K562 (cell line): ENCODE results near the gene MTERF4. TPM values are rescaled to one million over a fixed set of nuclear protein-coding genes. Genes with fewer than 3 reads are reported as not detected.

Experiments
- ATF7 ChIP-seq: fragments of 450-650 bp; IDR thresholded peaks from 2 replicates; pipeline ENCODE4 v1.7.1; 2014; ENCODE audit warnings: mild to moderate bottlenecking, moderate library complexity
- CHAMP1 ChIP-seq: fragments of 450-650 bp; IDR thresholded peaks from 2 replicates; pipeline ENCODE4 v1.6.1; 2016; ENCODE audit warnings: mild to moderate bottlenecking
- CTCF ChIP-seq, 3 experiments: IDR thresholded peaks in 2 of 3; conservative IDR thresholded peaks in 1 of 3; 2 replicates each; pipeline ENCODE4 v1.5.1; 2011 to 2012; ENCODE audit warnings: low read length in 3 of 3, mild to moderate bottlenecking in 3 of 3, control low read depth in 2 of 3, improper control_type of control experiment in 1 of 3, inconsistent platforms in 1 of 3, low read depth in 1 of 3, mixed read lengths in 1 of 3, moderate library complexity in 1 of 3; ENCODE audit not compliant: insufficient read depth in 2 of 3
- DACH1 ChIP-seq: fragments of 450-650 bp; IDR thresholded peaks from 2 replicates; pipeline ENCODE4 v1.6.1; 2018; ENCODE audit not compliant: partially characterized antibody
- EHMT2 ChIP-seq: fragments of 450-650 bp; IDR thresholded peaks from 2 replicates; pipeline ENCODE4 v1.6.1; 2018; ENCODE audit warnings: antibody characterized with exemption
- EZH2 ChIP-seq: IDR thresholded peaks from 2 replicates; pipeline ENCODE4 v1.6.1; 2012; ENCODE audit warnings: low read depth, mild to moderate bottlenecking, inconsistent platforms, low read length, borderline replicate concordance
- FOS ChIP-seq: IDR thresholded peaks from 3 replicates; pipeline ENCODE4 v1.6.1; 2011; ENCODE audit not compliant: insufficient read length; ENCODE audit errors: extremely low read depth
- GABPA ChIP-seq: fragments of 200-800 bp; sonication (Bioruptor generic); conservative IDR thresholded peaks from 2 replicates; pipeline ENCODE4 v1.6.1; 2016; ENCODE audit warnings: low read depth, missing genetic modification characterization, missing compliant biosample characterization
- HMGN3 ChIP-seq: IDR thresholded peaks from 2 replicates; pipeline ENCODE4 v1.6.1; 2011; ENCODE audit warnings: borderline replicate concordance, low read depth, mild to moderate bottlenecking, mixed read lengths, low read length; ENCODE audit not compliant: insufficient read length; ENCODE audit errors: extremely low read depth
- JUND ChIP-seq, 2 experiments: IDR thresholded peaks; 2 replicates in 1 of 2; 3 replicates in 1 of 2; pipeline ENCODE4 v1.6.1; 2011; ENCODE audit warnings: borderline replicate concordance in 2 of 2, low read depth in 2 of 2, low read length in 2 of 2, improper control_type of control experiment in 1 of 2, missing biosample characterization in 1 of 2, missing genetic modification characterization in 1 of 2, missing genetic modification reagents in 1 of 2
- NBN ChIP-seq: fragments of 450-650 bp; IDR thresholded peaks from 2 replicates; pipeline ENCODE4 v1.6.1; 2016; ENCODE audit warnings: low read depth, mild to moderate bottlenecking
- NR0B1 ChIP-seq: fragments of 450-650 bp; IDR thresholded peaks from one replicate; pipeline ENCODE4 v1.6.1; 2018; ENCODE audit warnings: mild to moderate bottlenecking, moderate library complexity; ENCODE audit not compliant: partially characterized antibody
- NR2F6 ChIP-seq: fragments of 450-650 bp; formaldehyde crosslinking; IDR thresholded peaks from 2 replicates; pipeline ENCODE4 v1.4.0; 2020; ENCODE audit warnings: mild to moderate bottlenecking
- POLR2G ChIP-seq: fragments of 200-400 bp; formaldehyde crosslinking; IDR thresholded peaks from 2 replicates; pipeline ENCODE4 v1.6.1; 2017; ENCODE audit warnings: low read depth, mild to moderate bottlenecking, antibody characterized with exemption, low read length, moderate library complexity
- POLR3A ChIP-seq: IDR thresholded peaks from 2 replicates; pipeline ENCODE4 v1.6.1; 2011; ENCODE audit warnings: borderline replicate concordance, mild to moderate bottlenecking, moderate library complexity; ENCODE audit not compliant: insufficient read length, insufficient read depth; ENCODE audit errors: extremely low read depth
- SIN3B ChIP-seq: fragments of 450-650 bp; IDR thresholded peaks from 2 replicates; pipeline ENCODE4 v1.6.1; 2017; ENCODE audit warnings: low read depth, mild to moderate bottlenecking, moderate library complexity
- XRCC4 ChIP-seq: IDR thresholded peaks from one replicate; pipeline ENCODE4 v1.6.1; 2011; ENCODE audit not compliant: insufficient read depth, insufficient read length; ENCODE audit errors: extremely low read depth
- ZBTB5 ChIP-seq: fragments of 450-650 bp; IDR thresholded peaks from 2 replicates; pipeline ENCODE4 v1.6.1; 2017; ENCODE audit warnings: antibody characterized with exemption
- ZNF644 ChIP-seq: fragments of 200-800 bp; sonication (Bioruptor generic); IDR thresholded peaks from 2 replicates; pipeline ENCODE4 v1.6.1; 2016; ENCODE audit warnings: low read depth, missing genetic modification characterization, missing compliant biosample characterization
- ZNF75A ChIP-seq: fragments of 450-650 bp; formaldehyde crosslinking; IDR thresholded peaks from 2 replicates; pipeline ENCODE4 v1.4.0; 2020; ENCODE audit warnings: mild to moderate bottlenecking
- polyA plus RNA-seq, 8 experiments: library from polyadenylated mRNA; depleted of rRNA in 4 of 8; stranded (reverse) in 5 of 8; unstranded in 3 of 8; fragments of >200 nt; fragmentation: Nextera tagmentation in 2 of 8; fragmentation: Illumina TruSeq in 1 of 8; extraction: Ambion mirVana in 2 of 8; extraction: Trizol in 1 of 8; gene quantifications; 2 replicates each; pipeline versions ENCODE4 v1.2.1 to v1.2.3, GENCODE V29; 2011 to 2014; ENCODE audit warnings: inconsistent platforms in 1 of 8, missing spikeins in 1 of 8
- total RNA-seq, 7 experiments: library from RNA; depleted of rRNA in 6 of 7; stranded (reverse); fragments of >200 nt in 6 of 7; fragmentation: Illumina TruSeq in 2 of 7; extraction: Trizol in 2 of 7; gene quantifications; 2 replicates each; pipeline versions ENCODE4 v1.2.1 to v1.2.3, GENCODE V29; 2011 to 2021; ENCODE audit warnings: low replicate concordance in 1 of 7

MTERF4 gene
- total and polyA plus RNA-seq, 9 of the 15 experiments (the other 6 are each of a cell fraction or from before 2014, with no cell fraction given) = 15.3 to 29.6 (median 21.2) TPM

GRCh38 chr2:241149925-241150659 lies 48.0 kb upstream of the MTERF4 start, which contains the start of gene PPP1R7 (continued):
- TF ChIP-seq CTCF (IDR thresholded peaks at IDR 0.05 in 2 of 3, conservative IDR thresholded peaks at IDR 0.05 in 1 of 3; ENCODE audit: insufficient read depth in 2 of 3, low read depth in 1 of 3, low read length in 3 of 3) (peak in 2 of 3 experiments; percentile 12 to 17; a peak in 1 of 6 replicates), JUND (IDR thresholded peaks at IDR 0.05; ENCODE audit: borderline replicate concordance, low read depth, low read length) (no peak), JUND (tag; IDR thresholded peaks at IDR 0.05; ENCODE audit: borderline replicate concordance, low read depth, low read length) (no peak), POLR2G (peak; percentile 89), ZNF644 (no peak), GABPA (peak; percentile 70), ZNF75A (CRISPR knock-in tag) (no peak), POLR3A (no peak), EZH2 (no peak), NR0B1 (no peak), NBN (0 out of 2 replicates have a peak, but pooled peaks have one; percentile 25), ATF7 (peak; percentile 22; the same call in 1 of the 2 replicates), DACH1 (peak; percentile 16), SIN3B (peak; percentile 91), FOS (peak; percentile 85), HMGN3 (peak; percentile 88), EHMT2 (no peak), NR2F6 (no peak), CHAMP1 (no peak), ZBTB5 (no peak), XRCC4 (no peak)
